Esophagus muscularis mucosa (tissue), 4 donors: ENCODE measurements around the gene XRCC1. TPM values are rescaled to one million over a fixed set of nuclear protein-coding genes. Genes with fewer than 3 reads are reported as not detected.

Experiments used
- DNase-seq: peaks from one replicate; pipeline ENCODE4 v3.0.0-alpha.2; 2017; ENCODE audit errors: extremely low spot score
- H3K27ac ChIP-seq, 4 donors: fragments of 200-600 bp; sonication (generic); replicated peaks in 1 of 4; 1 replicate in 3 of 4; 2 replicates in 1 of 4; pipeline ENCODE4 v1.5.1; 2016 to 2019; ENCODE audit warnings: mild to moderate bottlenecking in 1 of 4
- H3K27me3 ChIP-seq, 4 donors: fragments of 200-600 bp; sonication (generic); one replicate each; pipeline versions ENCODE4 v1.5.1 to v1.6.0; 2016 to 2019
- H3K36me3 ChIP-seq, 4 donors: fragments of 200-600 bp; sonication (generic); one replicate each; pipeline ENCODE4 v1.5.1; 2016 to 2019
- H3K4me1 ChIP-seq, 4 donors: fragments of 200-600 bp; sonication (generic); one replicate each; pipeline ENCODE4 v1.5.1; 2016 to 2019
- H3K4me3 ChIP-seq, 4 donors: fragments of 200-600 bp; sonication (generic); 1 replicate in 2 of 4; 2 replicates in 2 of 4; pipeline ENCODE4 v1.5.1; 2016 to 2019; ENCODE audit warnings: mild to moderate bottlenecking in 4 of 4, moderate library complexity in 1 of 4
- H3K9me3 ChIP-seq, 4 donors: fragments of 200-600 bp; sonication (generic); 1 replicate in 3 of 4; 2 replicates in 1 of 4; pipeline ENCODE4 v1.5.1; 2016 to 2019
- EP300 ChIP-seq: sonication (generic); formaldehyde crosslinking; IDR thresholded peaks from one replicate; pipeline ENCODE4 v1.6.1; 2017; ENCODE audit warnings: antibody characterized with exemption
- POLR2A ChIP-seq: fragments of 450-650 bp; IDR thresholded peaks from one replicate; pipeline ENCODE4 v1.6.1; 2017; ENCODE audit warnings: antibody characterized with exemption, moderate library complexity, mild to moderate bottlenecking, low read depth
- POLR2AphosphoS5 ChIP-seq, 2 donors: sonication (generic); formaldehyde crosslinking; IDR thresholded peaks; one replicate each; pipeline ENCODE4 v1.6.1; 2017; ENCODE audit warnings: antibody characterized with exemption in 2 of 2
- WGBS: methylation state at CpG from one replicate; pipeline ENCODE4 v1.1.5; 2018; 5-methylcytosine and 5-hydroxymethylcytosine counted together
- intact Hi-C: fragments of 100-400 bp; cut with DNase I; formaldehyde crosslinking; loops from one replicate; pipeline ENCODE4 v1.15.1; 2023
- total RNA-seq, 4 donors: library from RNA; depleted of rRNA; stranded (reverse); fragments of >200 nt; gene quantifications; one replicate each; pipeline versions ENCODE4 v1.1.0 to v1.2.1, GENCODE V29; 2016
- TF ChIP-seq, protein P1 (sequence below), 3 experiments: fragments of 200-600 bp in 2 of 3; fragments of 450-650 bp in 1 of 3; sonication (generic) in 2 of 3; IDR thresholded peaks; one replicate each; pipeline ENCODE4 v1.5.1; 2017 to 2019; ENCODE audit warnings: antibody characterized with exemption in 3 of 3, mild to moderate bottlenecking in 2 of 3, moderate library complexity in 1 of 3

XRCC1 gene
- total RNA-seq, 4 donors from 2014 or later, result 21.2 to 27.2 (median 24.4) TPM

GRCh38 chr19:43616306-43616705 is 41.0 kb upstream of the XRCC1 start:
- DNase-seq, result no peak
- Histone ChIP-seq H3K9me3 (no peaks in the 10 kb centered on the region), H3K4me1 (peaks cover 12 to 44% (median 22%) of the 10 kb centered on the region in 4 donors), H3K4me3 (no peak overlapping the region), H3K36me3 (peaks cover 17 to 31% (median 30%) of the 10 kb centered on the region in 4 donors), H3K27ac (no peak overlapping the region), H3K27me3 (no peaks in the 10 kb centered on the region)
- WGBS, result 82% methylated on average over 1 of the region's 1 CpG
- TF ChIP-seq, protein P1, sequence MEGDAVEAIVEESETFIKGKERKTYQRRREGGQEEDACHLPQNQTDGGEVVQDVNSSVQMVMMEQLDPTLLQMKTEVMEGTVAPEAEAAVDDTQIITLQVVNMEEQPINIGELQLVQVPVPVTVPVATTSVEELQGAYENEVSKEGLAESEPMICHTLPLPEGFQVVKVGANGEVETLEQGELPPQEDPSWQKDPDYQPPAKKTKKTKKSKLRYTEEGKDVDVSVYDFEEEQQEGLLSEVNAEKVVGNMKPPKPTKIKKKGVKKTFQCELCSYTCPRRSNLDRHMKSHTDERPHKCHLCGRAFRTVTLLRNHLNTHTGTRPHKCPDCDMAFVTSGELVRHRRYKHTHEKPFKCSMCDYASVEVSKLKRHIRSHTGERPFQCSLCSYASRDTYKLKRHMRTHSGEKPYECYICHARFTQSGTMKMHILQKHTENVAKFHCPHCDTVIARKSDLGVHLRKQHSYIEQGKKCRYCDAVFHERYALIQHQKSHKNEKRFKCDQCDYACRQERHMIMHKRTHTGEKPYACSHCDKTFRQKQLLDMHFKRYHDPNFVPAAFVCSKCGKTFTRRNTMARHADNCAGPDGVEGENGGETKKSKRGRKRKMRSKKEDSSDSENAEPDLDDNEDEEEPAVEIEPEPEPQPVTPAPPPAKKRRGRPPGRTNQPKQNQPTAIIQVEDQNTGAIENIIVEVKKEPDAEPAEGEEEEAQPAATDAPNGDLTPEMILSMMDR (IDR thresholded peaks at IDR 0.05), result no peak
- TF ChIP-seq POLR2AphosphoS5 (IDR thresholded peaks at IDR 0.05) (no peak), POLR2A (no peak), EP300 (no peak)
- intact Hi-C loops, result loop anchor here (5.0 kb wide), 1 partner anchor 51 kb away; no protein-coding TSS in a partner anchor

DNA sequence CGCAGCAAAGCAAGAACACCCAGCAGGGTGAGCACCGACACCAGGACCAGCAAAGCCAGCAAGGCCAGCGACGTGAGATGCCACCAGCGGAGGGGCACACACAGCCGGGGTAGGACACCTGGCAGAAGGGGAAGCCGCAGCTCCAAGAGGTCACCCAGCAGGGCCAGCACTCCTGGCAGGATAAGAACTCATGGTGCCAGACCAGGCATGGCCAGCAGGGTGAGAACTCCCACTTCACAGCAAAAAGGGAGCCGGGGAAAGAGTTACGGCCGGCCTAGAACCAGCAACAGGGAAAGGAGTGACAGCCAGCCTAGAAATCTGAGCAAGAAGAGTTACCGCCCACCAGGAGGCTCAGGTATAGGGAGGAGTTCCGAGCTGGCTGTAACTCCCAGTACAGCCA is 37.0 kb upstream of the XRCC1 start:
- DNase-seq, result no peak
- no peaks in the 10 kb centered on the region for H3K9me3 ChIP-seq
- intact Hi-C loops, result no loop called here
- peaks cover 22 to 44% (median 40%) of the 10 kb centered on the region in 4 donors for H3K36me3 ChIP-seq
- no peak overlapping the region for H3K27ac ChIP-seq
- H3K4me3 ChIP-seq, result no peak overlapping the region
- H3K4me1 ChIP-seq, result peaks cover 0 to 21% (median 4%) of the 10 kb centered on the region in 4 donors
- TF ChIP-seq POLR2A (no peak), POLR2AphosphoS5 (IDR thresholded peaks at IDR 0.05) (no peak), EP300 (no peak)
- TF ChIP-seq, protein P1 (IDR thresholded peaks at IDR 0.05), result no peak
- no peaks in the 10 kb centered on the region for H3K27me3 ChIP-seq
- WGBS, result 95% methylated on average over 8 of the region's 12 CpGs

DNA sequence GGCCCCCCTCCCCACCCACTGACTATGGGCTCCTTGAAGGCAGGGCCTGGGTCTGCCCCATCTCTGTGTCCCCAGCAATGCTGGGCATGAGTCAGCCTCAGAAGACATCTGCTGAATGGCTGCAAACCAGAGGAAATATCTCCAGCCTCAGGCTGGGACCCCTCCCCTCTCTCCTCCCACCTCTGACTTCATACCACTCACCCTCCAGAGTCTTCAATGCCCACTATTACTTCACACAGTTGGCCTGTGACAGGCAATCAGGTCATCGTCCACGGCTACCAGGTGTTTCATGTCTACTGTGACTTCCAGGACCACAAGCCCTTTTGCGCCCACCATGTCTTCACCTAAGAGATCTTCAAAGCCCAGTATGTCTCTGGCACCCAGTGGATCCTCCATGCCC is 36.5 kb upstream of the XRCC1 start, which contains the start of gene SRRM5:
Gene SRRM5 (plus strand): TSS at position 301 of the 400 bp plus-strand sequence. CDS start 34 bp downstream, at position 335.
- intact Hi-C loops, result no loop called here
- Histone ChIP-seq H3K27ac (no peak within 1 kb of the TSS), H3K4me3 (no peak within 1 kb of the TSS), H3K4me1 (peaks cover 0 to 18% (median 4%) of the 10 kb centered on the region in 4 donors), H3K27me3 (no peaks in the 10 kb centered on the region), H3K36me3 (peaks cover 23 to 50% (median 45%) of the 10 kb centered on the region in 4 donors), H3K9me3 (no peaks in the 10 kb centered on the region)
- TF ChIP-seq POLR2AphosphoS5 (IDR thresholded peaks at IDR 0.05) (no peak), POLR2A (no peak), EP300 (no peak)
- TF ChIP-seq, protein P1 (IDR thresholded peaks at IDR 0.05), result no peak
- DNase-seq, result no peak
- 100% methylated on average over 3 of the region's 3 CpGs for WGBS

- peaks cover 0 to 18% (median 4%) of the 10 kb centered on the region in 4 donors for H3K4me1 ChIP-seq
- no peak overlapping the region for H3K4me3 ChIP-seq
- 72% methylated on average over 3 of the region's 3 CpGs for WGBS
- H3K27ac ChIP-seq, result no peak overlapping the region
- DNase-seq, result no peak
- intact Hi-C loops, result no loop called here
- H3K36me3 ChIP-seq, result peaks cover 23 to 60% (median 52%) of the 10 kb centered on the region in 4 donors
- no peaks in the 10 kb centered on the region for H3K9me3 ChIP-seq
- H3K27me3 ChIP-seq, result no peaks in the 10 kb centered on the region
- TF ChIP-seq EP300, result no peak
- TF ChIP-seq, protein P1 (IDR thresholded peaks at IDR 0.05), result no peak
- no peak for TF ChIP-seq POLR2A
- TF ChIP-seq POLR2AphosphoS5 (IDR thresholded peaks at IDR 0.05), result no peak
Observed at GRCh38 chr19:43610493-43610892, 35.2 kb upstream of the XRCC1 start.

- 75% methylated on average over 7 of the region's 7 CpGs for WGBS
- no peak for TF ChIP-seq EP300
- TF ChIP-seq POLR2A, result no peak
- no peak for TF ChIP-seq POLR2AphosphoS5 (IDR thresholded peaks at IDR 0.05)
- TF ChIP-seq, protein P1 (IDR thresholded peaks at IDR 0.05), result no peak
- Histone ChIP-seq H3K4me1 (peaks cover 0 to 12% (median 2%) of the 10 kb centered on the region in 4 donors), H3K4me3 (no peak overlapping the region), H3K27me3 (no peaks in the 10 kb centered on the region), H3K27ac (no peak overlapping the region), H3K36me3 (peaks cover 23 to 60% (median 52%) of the 10 kb centered on the region in 4 donors), H3K9me3 (no peaks in the 10 kb centered on the region)
- intact Hi-C loops, result no loop called here
- DNase-seq, result no peak
Observed at GRCh38 chr19:43609872-43610271, 34.5 kb upstream of the XRCC1 start.
